IMR-90 (cell line): ENCODE data around the gene KIFC3. TPM values are rescaled to one million over a fixed set of nuclear protein-coding genes. Genes with fewer than 3 reads are reported as not detected.

Source experiments
- ATAC-seq: fragments of 200-7000 bp; cut with Tn5 transposase; 2 replicates; pipeline ENCODE4 v1.9.1; 2020; ENCODE audit warnings: low read depth, mild to moderate bottlenecking, moderate library complexity
- BruUV-seq: library from RNA; stranded (reverse); fragments of 400-500 nt; replicated peaks from 2 replicates; lab custom pipeline; 2021; lab: Mats Ljungman, UMichigan
- CTCF ChIA-PET: fragments of 300-600 bp; formaldehyde crosslinking; extraction: SDS; loops from one replicate; lab custom pipeline; 2021; ENCODE audit warnings: antibody characterized with exemption; lab: Yijun Ruan, JAX
- POLR2A ChIA-PET: fragments of 300-600 bp; sonication (Branson Sonifier 250); formaldehyde crosslinking; loops from one replicate; lab custom pipeline; 2022; ENCODE audit warnings: antibody characterized with exemption; ENCODE audit not compliant: unreplicated experiment; lab: Charles Lee
- DNase-seq: peaks from one replicate; pipeline ENCODE4 v3.0.0; 2013
- H2AFZ ChIP-seq: replicated peaks from 2 replicates; pipeline ENCODE3; 2013; ENCODE audit warnings: low read length, mild to moderate bottlenecking; ENCODE audit not compliant: poor library complexity
- H2AK5ac ChIP-seq: 2 replicates; pipeline ENCODE4 v1.6.1; 2013; ENCODE audit warnings: low read depth, low read length, inconsistent platforms
- H2AK9ac ChIP-seq: replicated peaks from 2 replicates; pipeline ENCODE3; 2013; ENCODE audit warnings: mild to moderate bottlenecking, low read depth, low read length, moderate library complexity; ENCODE audit not compliant: poor library complexity
- H2BK120ac ChIP-seq: 2 replicates; pipeline ENCODE4 v1.6.1; 2013; ENCODE audit warnings: low read depth, low read length, inconsistent platforms
- H2BK15ac ChIP-seq: 3 replicates; pipeline ENCODE4 v1.6.1; 2013; ENCODE audit warnings: low read depth, low read length, inconsistent platforms
- H2BK20ac ChIP-seq: 2 replicates; pipeline ENCODE4 v1.6.1; 2013; ENCODE audit warnings: low read depth, mild to moderate bottlenecking, inconsistent platforms, low read length, moderate library complexity
- H2BK5ac ChIP-seq: 2 replicates; pipeline ENCODE4 v1.6.1; 2013; ENCODE audit warnings: mild to moderate bottlenecking, low read depth, low read length, inconsistent platforms; ENCODE audit not compliant: poor library complexity, severe bottlenecking
- H3K14ac ChIP-seq: replicated peaks from 2 replicates; pipeline ENCODE4 v1.6.1; 2013; ENCODE audit warnings: low read depth, low read length, inconsistent platforms
- H3K18ac ChIP-seq: 2 replicates; pipeline ENCODE4 v1.6.1; 2013; ENCODE audit warnings: low read depth, low read length, control low read depth
- H3K23ac ChIP-seq: 2 replicates; pipeline ENCODE4 v1.6.1; 2013; ENCODE audit warnings: low read depth, low read length, inconsistent platforms
- H3K27ac ChIP-seq: 2 replicates; pipeline ENCODE4 v1.5.1; 2013; ENCODE audit warnings: mild to moderate bottlenecking, control low read depth, low read length; ENCODE audit not compliant: insufficient read depth
- H3K27me3 ChIP-seq: 2 replicates; pipeline ENCODE4 v1.6.1; 2013; ENCODE audit warnings: low read length; ENCODE audit not compliant: control insufficient read depth, insufficient read depth
- H3K36me3 ChIP-seq: 2 replicates; pipeline ENCODE4 v1.6.1; 2013; ENCODE audit warnings: low read length, mixed read lengths; ENCODE audit not compliant: control insufficient read depth, insufficient read depth
- H3K4ac ChIP-seq: 2 replicates; pipeline ENCODE4 v1.6.1; 2013; ENCODE audit warnings: low read depth, low read length, inconsistent platforms
- H3K4me1 ChIP-seq: 2 replicates; pipeline ENCODE4 v1.6.1; 2013; ENCODE audit warnings: low read length, mixed read lengths; ENCODE audit not compliant: control insufficient read depth, insufficient read depth
- H3K4me2 ChIP-seq: 2 replicates; pipeline ENCODE4 v1.6.1; 2013; ENCODE audit warnings: low read depth, mild to moderate bottlenecking, control low read depth, low read length, moderate library complexity
- H3K4me3 ChIP-seq: 2 replicates; pipeline ENCODE4 v1.5.1; 2013; ENCODE audit warnings: low read depth, mild to moderate bottlenecking, control low read depth, low read length, moderate library complexity; ENCODE audit not compliant: insufficient read depth
- H3K56ac ChIP-seq: 2 replicates; pipeline ENCODE4 v1.6.1; 2013; ENCODE audit warnings: low read length, inconsistent platforms; ENCODE audit not compliant: insufficient read depth; ENCODE audit errors: extremely low read depth
- H3K79me1 ChIP-seq, 2 experiments: 2 replicates each; pipeline ENCODE4 v1.6.1; 2013; ENCODE audit warnings: low read length in 2 of 2, inconsistent platforms in 1 of 2, low read depth in 1 of 2
- H3K9ac ChIP-seq: 2 replicates; pipeline ENCODE4 v1.6.1; 2013; ENCODE audit warnings: low read depth, low read length, control low read depth
- H3K9me1 ChIP-seq: 2 replicates; pipeline ENCODE4 v1.6.1; 2013; ENCODE audit warnings: low read length, inconsistent platforms; ENCODE audit not compliant: insufficient read depth
- H3K9me3 ChIP-seq: 2 replicates; pipeline ENCODE4 v1.6.1; 2013; ENCODE audit warnings: low read length; ENCODE audit not compliant: control insufficient read depth, insufficient read depth
- H4K20me1 ChIP-seq: 2 replicates; pipeline ENCODE4 v1.6.1; 2013; ENCODE audit warnings: low read length, inconsistent platforms; ENCODE audit not compliant: insufficient read depth
- H4K5ac ChIP-seq: 2 replicates; pipeline ENCODE4 v1.6.1; 2013; ENCODE audit warnings: mild to moderate bottlenecking, low read depth, low read length, control low read depth
- H4K8ac ChIP-seq, 2 experiments: 2 replicates each; pipeline ENCODE4 v1.6.1; 2013; ENCODE audit warnings: low read depth in 2 of 2, low read length in 2 of 2, control low read depth in 1 of 2, inconsistent platforms in 1 of 2
- H4K91ac ChIP-seq: 2 replicates; pipeline ENCODE4 v1.6.1; 2013; ENCODE audit warnings: low read depth, low read length, inconsistent platforms; ENCODE audit not compliant: insufficient read depth
- CEBPB ChIP-seq: IDR thresholded peaks from 2 replicates; pipeline ENCODE4 v1.6.1; 2012; ENCODE audit warnings: low read depth, low read length, improper control_type of control experiment
- CHD1 ChIP-seq: IDR thresholded peaks from 2 replicates; pipeline ENCODE4 v1.6.1; 2012; ENCODE audit warnings: low read depth, low read length, improper control_type of control experiment
- MAFK ChIP-seq: IDR thresholded peaks from 2 replicates; pipeline ENCODE4 v1.6.1; 2012; ENCODE audit warnings: low read depth, low read length, improper control_type of control experiment
- RCOR1 ChIP-seq: IDR thresholded peaks from 2 replicates; pipeline ENCODE4 v1.6.1; 2012; ENCODE audit warnings: mild to moderate bottlenecking, low read length, improper control_type of control experiment; ENCODE audit not compliant: insufficient replicate concordance
- WGBS, 2 experiments: methylation state at CpG; one replicate each; pipeline versions ENCODE4 v1.1.5 to v1.1.7; 2013; ENCODE audit warnings: missing lambda C conversion rate in 2 of 2; ENCODE audit not compliant: insufficient read length in 1 of 2; ENCODE audit errors: extremely low coverage in 2 of 2; 5-methylcytosine and 5-hydroxymethylcytosine counted together
- dilution Hi-C: fragments of 300-500 bp; cut with HindIII; formaldehyde crosslinking; loops from one replicate; pipeline ENCODE4 v1.14.3; 2018; ENCODE audit warnings: low sequenced_read_pairs; ENCODE audit not compliant: unreplicated experiment
- in situ Hi-C: fragments of 300-500 bp; cut with MboI; formaldehyde crosslinking; loops from 3 replicates; pipeline ENCODE4 v1.14.3; 2019; ENCODE audit warnings: low sequenced_read_pairs, inconsistent platforms, mixed read lengths
- intact Hi-C: fragments of 100-400 bp; cut with micrococcal nuclease; formaldehyde crosslinking; loops from 2 replicates; pipeline ENCODE4 v1.10.0; 2022
- polyA plus RNA-seq, 3 experiments: library from polyadenylated mRNA; depleted of rRNA; stranded (reverse); fragments of >200 nt; gene quantifications; 2 replicates each; pipeline ENCODE4 v1.2.3, GENCODE V29; 2012; ENCODE audit warnings: low replicate concordance in 1 of 3
- total RNA-seq: library from RNA; depleted of rRNA; stranded (reverse); fragments of >200 nt; gene quantifications from 2 replicates; pipeline ENCODE4 v1.2.3, GENCODE V29; 2012
- TF ChIP-seq, protein P1 (sequence below): fragments of 150-350 bp; IDR thresholded peaks from 2 replicates; pipeline ENCODE4 v1.6.1; 2017; ENCODE audit warnings: mild to moderate bottlenecking, antibody characterized with exemption, low read length, low read depth

Gene KIFC3
- total and polyA plus RNA-seq, 2 of the 4 experiments (the other 2 are of a cell fraction), result 48.6 to 62.5 TPM

DNA sequence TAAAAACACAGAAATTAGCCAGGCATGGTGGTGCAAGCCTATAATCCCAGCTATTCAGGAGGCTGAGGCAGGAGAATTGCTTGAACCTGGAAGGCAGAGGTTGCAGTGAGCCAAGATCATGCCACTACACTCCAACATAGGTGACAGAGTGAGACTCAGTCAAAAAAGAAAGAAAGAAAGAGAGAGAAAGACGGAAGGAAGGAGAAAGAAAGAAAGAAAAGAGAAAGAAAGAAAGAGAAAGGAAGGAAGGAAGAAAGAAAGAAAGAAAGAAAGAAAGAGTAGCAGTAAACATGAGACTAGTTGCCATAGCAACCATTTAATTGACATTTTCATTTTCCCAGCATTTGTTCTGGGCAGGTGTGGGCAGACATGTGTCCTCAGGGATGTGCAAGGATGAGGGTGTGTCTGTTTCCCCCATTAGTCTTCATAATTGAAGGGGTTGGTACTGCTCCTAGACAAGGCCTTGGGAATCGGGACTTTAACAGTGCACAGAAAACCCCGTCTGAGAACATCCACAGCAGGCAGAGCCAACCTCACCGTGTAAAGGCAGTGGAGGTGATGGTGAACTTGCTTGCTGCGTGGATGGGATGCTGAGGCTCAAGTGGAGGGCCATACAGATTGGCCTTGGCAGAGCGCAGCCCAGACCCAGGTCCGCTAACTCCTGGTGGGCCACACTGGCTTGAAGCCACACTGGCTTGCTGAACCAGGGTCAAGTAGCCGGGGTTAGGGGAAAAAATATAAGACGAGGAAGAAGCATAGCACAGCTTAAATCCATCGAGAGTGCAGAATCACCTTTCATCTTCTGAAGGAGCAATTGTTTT, 35.2 kb upstream of the KIFC3 start:
- no peak overlapping the region for H3K56ac ChIP-seq
- WGBS, 2 experiments, result no CpG with 5 or more reads among the region's 10 CpGs
- H3K23ac ChIP-seq, result no peak overlapping the region
- 0 out of 2 replicates have a peak overlapping the region, but pooled peaks have one; percentile 21 for H2AK5ac ChIP-seq
- BruUV-seq, result no TSS peak
- H3K4me3 ChIP-seq, result no peak overlapping the region
- POLR2A ChIA-PET, result no interaction called here
- H3K27ac ChIP-seq, result no peak overlapping the region
- no peak overlapping the region for H2BK120ac ChIP-seq
- no peak overlapping the region for H4K91ac ChIP-seq
- no peak overlapping the region for H2BK15ac ChIP-seq
- no peak overlapping the region for H3K9ac ChIP-seq
- no peak overlapping the region for H2BK20ac ChIP-seq
- in situ Hi-C loops, result no loop called here
- ATAC-seq (no peak), DNase-seq (no peak)
- no peaks in the 10 kb centered on the region for H4K20me1 ChIP-seq
- H3K9me3 ChIP-seq, result no peaks in the 10 kb centered on the region
- peak overlapping the region; percentile 68 for H2AK9ac ChIP-seq
- H3K4me2 ChIP-seq, result no peak overlapping the region
- H3K36me3 ChIP-seq, result no peaks in the 10 kb centered on the region
- no peak for TF ChIP-seq CEBPB
- TF ChIP-seq, protein P1, sequence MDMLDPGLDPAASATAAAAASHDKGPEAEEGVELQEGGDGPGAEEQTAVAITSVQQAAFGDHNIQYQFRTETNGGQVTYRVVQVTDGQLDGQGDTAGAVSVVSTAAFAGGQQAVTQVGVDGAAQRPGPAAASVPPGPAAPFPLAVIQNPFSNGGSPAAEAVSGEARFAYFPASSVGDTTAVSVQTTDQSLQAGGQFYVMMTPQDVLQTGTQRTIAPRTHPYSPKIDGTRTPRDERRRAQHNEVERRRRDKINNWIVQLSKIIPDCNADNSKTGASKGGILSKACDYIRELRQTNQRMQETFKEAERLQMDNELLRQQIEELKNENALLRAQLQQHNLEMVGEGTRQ, result no peak
- no peak for TF ChIP-seq MAFK
- TF ChIP-seq RCOR1, result no peak
- TF ChIP-seq CHD1, result no peak
- peaks cover 5% of the 10 kb centered on the region; the same call in 1 of the 2 replicates for H3K4me1 ChIP-seq
- intact Hi-C loops, result no loop called here
- no peak overlapping the region for H4K5ac ChIP-seq
- H2AFZ ChIP-seq, result no peak overlapping the region
- H3K27me3 ChIP-seq, result peaks cover 4% of the 10 kb centered on the region; the same call in 1 of the 2 replicates
- no peaks in the 10 kb centered on the region for H3K79me1 ChIP-seq
- dilution Hi-C loops, result no loop called here
- H4K8ac ChIP-seq, result no peak overlapping the region
- 0 out of 2 replicates have a peak, but pooled peaks cover 2% of the 10 kb centered on the region for H3K9me1 ChIP-seq
- H3K18ac ChIP-seq, result no peak overlapping the region
- CTCF ChIA-PET, result no interaction called here
- no peak overlapping the region for H3K14ac ChIP-seq
- H2BK5ac ChIP-seq, result no peak overlapping the region
- H3K4ac ChIP-seq, result no peak overlapping the region
